Prostate gland (tissue), 2 donors: ENCODE results near the gene RPS6KC1. TPM values are rescaled to one million over a fixed set of nuclear protein-coding genes. Genes with fewer than 3 reads are reported as not detected.
"Not testable (repeated sequence)": the region's sequence is repeated elsewhere in the genome, so short reads cannot be mapped to it uniquely, and the experiment has no call there.

Source experiments
- DNase-seq: peaks from one replicate; pipeline ENCODE4 v3.0.0-alpha.2; 2019; ENCODE audit warnings: low spot score
- H3K27ac ChIP-seq, 2 donors: fragments of 200-600 bp; sonication (generic); 2 replicates each; pipeline ENCODE4 v1.5.1; 2017 to 2019
- H3K27me3 ChIP-seq: fragments of 200-600 bp; sonication (generic); replicated peaks from 2 replicates; pipeline ENCODE4 v1.5.1; 2019; ENCODE audit not compliant: insufficient read depth
- H3K36me3 ChIP-seq, 2 donors: fragments of 200-600 bp; sonication (generic); 1 replicate in 1 of 2; 2 replicates in 1 of 2; pipeline versions ENCODE4 v1.5.1 to v1.8.1; 2017 to 2019
- H3K4me1 ChIP-seq: fragments of 200-600 bp; sonication (generic); replicated peaks from 2 replicates; pipeline ENCODE4 v1.5.1; 2019
- H3K4me3 ChIP-seq, 2 donors: fragments of 200-600 bp; sonication (generic); 2 replicates each; pipeline ENCODE4 v1.5.1; 2017 to 2019
- H3K9me3 ChIP-seq: fragments of 200-600 bp; sonication (generic); 2 replicates; pipeline ENCODE4 v1.5.1; 2017
- CTCF ChIP-seq, 4 experiments: fragments of 200-600 bp in 2 of 4; fragments of 450-650 bp in 2 of 4; sonication (generic) in 2 of 4; IDR thresholded peaks; 1 replicate in 3 of 4; 2 replicates in 1 of 4; pipeline ENCODE4 v1.5.1; 2016 to 2019; ENCODE audit warnings: antibody characterized with exemption in 4 of 4, mild to moderate bottlenecking in 2 of 4, moderate library complexity in 2 of 4
- POLR2A ChIP-seq: fragments of 450-650 bp; IDR thresholded peaks from one replicate; pipeline ENCODE4 v1.6.1; 2016; ENCODE audit warnings: antibody characterized with exemption, mild to moderate bottlenecking
- POLR2AphosphoS5 ChIP-seq: sonication (generic); formaldehyde crosslinking; IDR thresholded peaks from one replicate; pipeline ENCODE4 v1.6.1; 2017; ENCODE audit warnings: antibody characterized with exemption
- WGBS: methylation state at CpG from one replicate; pipeline ENCODE4 v1.1.5; 2018; 5-methylcytosine and 5-hydroxymethylcytosine counted together
- intact Hi-C: fragments of 100-400 bp; cut with DNase I; formaldehyde crosslinking; loops from one replicate; pipeline ENCODE4 v1.14.2; 2022
- total RNA-seq, 2 donors: library from RNA; depleted of rRNA; stranded (reverse); fragments of >200 nt; gene quantifications; one replicate each; pipeline ENCODE4 v1.1.0, GENCODE V29; 2016

Gene RPS6KC1
- total RNA-seq, 2 donors from 2014 or later: 32.6 to 35.3 TPM

GRCh38 chr1:213295860-213296259, 244.8 kb downstream of the RPS6KC1 start:
- no peak overlapping the region for H3K4me3 ChIP-seq
- H3K9me3 ChIP-seq: no peaks in the 10 kb centered on the region
- intact Hi-C loops: no loop called here
- WGBS: 75% methylated on average over 1 of the region's 1 CpG
- no peaks in the 10 kb centered on the region for H3K27me3 ChIP-seq
- DNase-seq: no peak
- H3K4me1 ChIP-seq: no peaks in the 10 kb centered on the region
- no peaks in the 10 kb centered on the region for H3K36me3 ChIP-seq
- TF ChIP-seq POLR2AphosphoS5: no peak
- no peak for TF ChIP-seq CTCF (IDR thresholded peaks at IDR 0.05)
- TF ChIP-seq POLR2A: no peak
- no peak overlapping the region for H3K27ac ChIP-seq

GRCh38 chr1:213296558-213296957, 245.5 kb downstream of the RPS6KC1 start:
- H3K27ac ChIP-seq: no peak overlapping the region
- no peak overlapping the region for H3K4me3 ChIP-seq
- no peaks in the 10 kb centered on the region for H3K36me3 ChIP-seq
- no peaks in the 10 kb centered on the region for H3K27me3 ChIP-seq
- intact Hi-C loops: no loop called here
- no peak for DNase-seq
- TF ChIP-seq POLR2A: no peak
- TF ChIP-seq CTCF (IDR thresholded peaks at IDR 0.05): no peak
- TF ChIP-seq POLR2AphosphoS5: no peak
- no peaks in the 10 kb centered on the region for H3K9me3 ChIP-seq
- H3K4me1 ChIP-seq: no peaks in the 10 kb centered on the region

GRCh38 chr1:213297021-213297420, 246.0 kb downstream of the RPS6KC1 start:
- H3K36me3 ChIP-seq: no peaks in the 10 kb centered on the region
- H3K4me3 ChIP-seq: no peak overlapping the region
- 93% methylated on average over 5 of the region's 5 CpGs for WGBS
- H3K27ac ChIP-seq: no peak overlapping the region
- H3K27me3 ChIP-seq: no peaks in the 10 kb centered on the region
- no peak for DNase-seq
- TF ChIP-seq POLR2AphosphoS5 (no peak), POLR2A (no peak), CTCF (IDR thresholded peaks at IDR 0.05) (no peak)
- H3K4me1 ChIP-seq: no peaks in the 10 kb centered on the region
- no peaks in the 10 kb centered on the region for H3K9me3 ChIP-seq
- intact Hi-C loops: no loop called here

GRCh38 chr1:213300433-213300832, 249.4 kb downstream of the RPS6KC1 start:
- no peak for DNase-seq
- Histone ChIP-seq H3K27me3 (no peaks in the 10 kb centered on the region), H3K4me3 (no peak overlapping the region), H3K36me3 (no peaks in the 10 kb centered on the region), H3K27ac (no peak overlapping the region), H3K4me1 (no peaks in the 10 kb centered on the region), H3K9me3 (no peaks in the 10 kb centered on the region)
- no peak for TF ChIP-seq CTCF (IDR thresholded peaks at IDR 0.05)
- TF ChIP-seq POLR2A: no peak
- TF ChIP-seq POLR2AphosphoS5: no peak
- WGBS: 78% methylated on average over 5 of the region's 5 CpGs
- intact Hi-C loops: no loop called here

GRCh38 chr1:213301524-213301923, 250.5 kb downstream of the RPS6KC1 start:
- intact Hi-C loops, H3K36me3 ChIP-seq, H3K4me1 ChIP-seq, H3K4me3 ChIP-seq, H3K9me3 ChIP-seq, H3K27me3 ChIP-seq, DNase-seq, H3K27ac ChIP-seq: not testable (repeated sequence)
- WGBS: 97% methylated on average over 3 of the region's 3 CpGs
